H1 (cell line): ENCODE results near the gene CAT. TPM values are rescaled to one million over a fixed set of nuclear protein-coding genes. Genes with fewer than 3 reads are reported as not detected.

ENCODE experiments used
- BACH1 ChIP-seq: IDR thresholded peaks from 2 replicates; pipeline ENCODE4 v1.6.1; 2012; ENCODE audit warnings: low read length, improper control_type of control experiment
- CHD1 ChIP-seq: IDR thresholded peaks from 2 replicates; pipeline ENCODE4 v1.6.1; 2012; ENCODE audit warnings: low read depth, low read length, improper control_type of control experiment
- HDAC6 ChIP-seq: IDR thresholded peaks from one replicate; pipeline ENCODE4 v1.7.1; 2012; ENCODE audit warnings: low read depth, mild to moderate bottlenecking, inconsistent platforms, low read length, moderate library complexity
- POLR2AphosphoS5 ChIP-seq: IDR thresholded peaks from 2 replicates; pipeline ENCODE4 v1.6.1; 2011; ENCODE audit warnings: low read depth, low read length
- ZNF274 ChIP-seq: IDR thresholded peaks from 2 replicates; pipeline ENCODE4 v1.7.0; 2012; ENCODE audit warnings: low read length, borderline replicate concordance; ENCODE audit errors: extremely low read depth
- polyA plus RNA-seq, 7 experiments: library from polyadenylated mRNA; depleted of rRNA in 3 of 7; stranded (reverse) in 5 of 7; unstranded in 2 of 7; fragments of >200 nt in 5 of 7; fragments of 200-250 nt in 2 of 7; gene quantifications; 1 replicate in 5 of 7; 2 replicates in 1 of 7; 4 replicates in 1 of 7; pipeline versions ENCODE4 v1.2.1 to v1.2.3, GENCODE V29; 2011 to 2013; ENCODE audit warnings: missing spikeins in 2 of 7, mixed read lengths in 2 of 7
- total RNA-seq: library from RNA; stranded (reverse); fragmentation: NEBNext Ultra II Directional; extraction: Animal tissue kit (Norgen Biotek cat#: 25700); gene quantifications from 2 replicates; pipeline ENCODE4 v1.2.1, GENCODE V29; 2021
- TF ChIP-seq, protein P1 (sequence below): fragments of 300-600 bp; sonication (generic); IDR thresholded peaks from 2 replicates; pipeline ENCODE4 v1.7.1; 2012; ENCODE audit warnings: low read length, moderate library complexity, mild to moderate bottlenecking, inconsistent platforms; ENCODE audit not compliant: insufficient replicate concordance

The CAT gene
- total and polyA plus RNA-seq, 2 of the 8 experiments (the other 6 are each of a cell fraction or from before 2014, with no cell fraction given), result 9.6 to 15.0 TPM

DNA sequence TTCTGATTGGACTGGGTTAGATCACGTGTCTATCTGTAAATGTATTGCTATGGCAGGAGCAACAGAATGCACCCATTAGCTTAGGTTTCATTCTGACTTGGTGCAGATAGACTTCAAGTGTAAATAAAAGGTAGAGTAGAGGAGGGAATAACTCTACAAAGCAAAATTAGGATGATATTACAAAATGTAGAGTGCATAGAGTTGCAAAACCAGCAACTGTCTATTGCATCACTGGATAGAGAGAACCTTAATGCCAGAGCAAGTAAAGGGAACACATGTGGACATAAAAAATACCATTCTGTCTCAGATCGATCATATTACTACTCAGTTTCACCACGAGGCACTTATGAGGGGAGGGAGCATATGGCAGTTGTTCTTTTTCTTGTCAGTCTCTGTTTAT lies 22.0 kb upstream of the CAT start (continued):
- TF ChIP-seq, protein P1, sequence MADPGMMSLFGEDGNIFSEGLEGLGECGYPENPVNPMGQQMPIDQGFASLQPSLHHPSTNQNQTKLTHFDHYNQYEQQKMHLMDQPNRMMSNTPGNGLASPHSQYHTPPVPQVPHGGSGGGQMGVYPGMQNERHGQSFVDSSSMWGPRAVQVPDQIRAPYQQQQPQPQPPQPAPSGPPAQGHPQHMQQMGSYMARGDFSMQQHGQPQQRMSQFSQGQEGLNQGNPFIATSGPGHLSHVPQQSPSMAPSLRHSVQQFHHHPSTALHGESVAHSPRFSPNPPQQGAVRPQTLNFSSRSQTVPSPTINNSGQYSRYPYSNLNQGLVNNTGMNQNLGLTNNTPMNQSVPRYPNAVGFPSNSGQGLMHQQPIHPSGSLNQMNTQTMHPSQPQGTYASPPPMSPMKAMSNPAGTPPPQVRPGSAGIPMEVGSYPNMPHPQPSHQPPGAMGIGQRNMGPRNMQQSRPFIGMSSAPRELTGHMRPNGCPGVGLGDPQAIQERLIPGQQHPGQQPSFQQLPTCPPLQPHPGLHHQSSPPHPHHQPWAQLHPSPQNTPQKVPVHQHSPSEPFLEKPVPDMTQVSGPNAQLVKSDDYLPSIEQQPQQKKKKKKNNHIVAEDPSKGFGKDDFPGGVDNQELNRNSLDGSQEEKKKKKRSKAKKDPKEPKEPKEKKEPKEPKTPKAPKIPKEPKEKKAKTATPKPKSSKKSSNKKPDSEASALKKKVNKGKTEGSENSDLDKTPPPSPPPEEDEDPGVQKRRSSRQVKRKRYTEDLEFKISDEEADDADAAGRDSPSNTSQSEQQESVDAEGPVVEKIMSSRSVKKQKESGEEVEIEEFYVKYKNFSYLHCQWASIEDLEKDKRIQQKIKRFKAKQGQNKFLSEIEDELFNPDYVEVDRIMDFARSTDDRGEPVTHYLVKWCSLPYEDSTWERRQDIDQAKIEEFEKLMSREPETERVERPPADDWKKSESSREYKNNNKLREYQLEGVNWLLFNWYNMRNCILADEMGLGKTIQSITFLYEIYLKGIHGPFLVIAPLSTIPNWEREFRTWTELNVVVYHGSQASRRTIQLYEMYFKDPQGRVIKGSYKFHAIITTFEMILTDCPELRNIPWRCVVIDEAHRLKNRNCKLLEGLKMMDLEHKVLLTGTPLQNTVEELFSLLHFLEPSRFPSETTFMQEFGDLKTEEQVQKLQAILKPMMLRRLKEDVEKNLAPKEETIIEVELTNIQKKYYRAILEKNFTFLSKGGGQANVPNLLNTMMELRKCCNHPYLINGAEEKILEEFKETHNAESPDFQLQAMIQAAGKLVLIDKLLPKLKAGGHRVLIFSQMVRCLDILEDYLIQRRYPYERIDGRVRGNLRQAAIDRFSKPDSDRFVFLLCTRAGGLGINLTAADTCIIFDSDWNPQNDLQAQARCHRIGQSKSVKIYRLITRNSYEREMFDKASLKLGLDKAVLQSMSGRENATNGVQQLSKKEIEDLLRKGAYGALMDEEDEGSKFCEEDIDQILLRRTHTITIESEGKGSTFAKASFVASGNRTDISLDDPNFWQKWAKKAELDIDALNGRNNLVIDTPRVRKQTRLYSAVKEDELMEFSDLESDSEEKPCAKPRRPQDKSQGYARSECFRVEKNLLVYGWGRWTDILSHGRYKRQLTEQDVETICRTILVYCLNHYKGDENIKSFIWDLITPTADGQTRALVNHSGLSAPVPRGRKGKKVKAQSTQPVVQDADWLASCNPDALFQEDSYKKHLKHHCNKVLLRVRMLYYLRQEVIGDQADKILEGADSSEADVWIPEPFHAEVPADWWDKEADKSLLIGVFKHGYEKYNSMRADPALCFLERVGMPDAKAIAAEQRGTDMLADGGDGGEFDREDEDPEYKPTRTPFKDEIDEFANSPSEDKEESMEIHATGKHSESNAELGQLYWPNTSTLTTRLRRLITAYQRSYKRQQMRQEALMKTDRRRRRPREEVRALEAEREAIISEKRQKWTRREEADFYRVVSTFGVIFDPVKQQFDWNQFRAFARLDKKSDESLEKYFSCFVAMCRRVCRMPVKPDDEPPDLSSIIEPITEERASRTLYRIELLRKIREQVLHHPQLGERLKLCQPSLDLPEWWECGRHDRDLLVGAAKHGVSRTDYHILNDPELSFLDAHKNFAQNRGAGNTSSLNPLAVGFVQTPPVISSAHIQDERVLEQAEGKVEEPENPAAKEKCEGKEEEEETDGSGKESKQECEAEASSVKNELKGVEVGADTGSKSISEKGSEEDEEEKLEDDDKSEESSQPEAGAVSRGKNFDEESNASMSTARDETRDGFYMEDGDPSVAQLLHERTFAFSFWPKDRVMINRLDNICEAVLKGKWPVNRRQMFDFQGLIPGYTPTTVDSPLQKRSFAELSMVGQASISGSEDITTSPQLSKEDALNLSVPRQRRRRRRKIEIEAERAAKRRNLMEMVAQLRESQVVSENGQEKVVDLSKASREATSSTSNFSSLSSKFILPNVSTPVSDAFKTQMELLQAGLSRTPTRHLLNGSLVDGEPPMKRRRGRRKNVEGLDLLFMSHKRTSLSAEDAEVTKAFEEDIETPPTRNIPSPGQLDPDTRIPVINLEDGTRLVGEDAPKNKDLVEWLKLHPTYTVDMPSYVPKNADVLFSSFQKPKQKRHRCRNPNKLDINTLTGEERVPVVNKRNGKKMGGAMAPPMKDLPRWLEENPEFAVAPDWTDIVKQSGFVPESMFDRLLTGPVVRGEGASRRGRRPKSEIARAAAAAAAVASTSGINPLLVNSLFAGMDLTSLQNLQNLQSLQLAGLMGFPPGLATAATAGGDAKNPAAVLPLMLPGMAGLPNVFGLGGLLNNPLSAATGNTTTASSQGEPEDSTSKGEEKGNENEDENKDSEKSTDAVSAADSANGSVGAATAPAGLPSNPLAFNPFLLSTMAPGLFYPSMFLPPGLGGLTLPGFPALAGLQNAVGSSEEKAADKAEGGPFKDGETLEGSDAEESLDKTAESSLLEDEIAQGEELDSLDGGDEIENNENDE, result no peak
- no peak for TF ChIP-seq CHD1
- no peak for TF ChIP-seq ZNF274
- TF ChIP-seq BACH1, result no peak
- TF ChIP-seq POLR2AphosphoS5, result no peak
- no peak for TF ChIP-seq HDAC6
